ENCODE results near the gene IPCEF1. TPM values are rescaled to one million over a fixed set of nuclear protein-coding genes. Genes with fewer than 3 reads are reported as not detected.

Gene IPCEF1
- 1 to 10 TPM; 3.6 to 4.8 TPM for total RNA-seq
- 4.2 TPM for polyA plus RNA-seq (ENCODE audit: insufficient read depth, low read depth, low replicate concordance)
- long read RNA-seq, donor 1, result 0 reads
- long read RNA-seq, donor 2, result 0 reads

- no peaks in the 10 kb centered on the region for H3K9me3 ChIP-seq
- H3K4me1 ChIP-seq, result no peaks in the 10 kb centered on the region
- no peak for DNase-seq
- intact Hi-C loops (cut with DNase I; ENCODE audit: low total_unique reads), result no loop called here
- no peaks in the 10 kb centered on the region for H3K36me3 ChIP-seq (ENCODE audit: low read depth, missing control alignments)
- WGBS, 2 donors, result 76 to 82% methylated on average over 3 of the region's 3 CpGs
- no peak for TF ChIP-seq POLR2A (IDR thresholded peaks at IDR 0.05)
- no peak for TF ChIP-seq CTCF (IDR thresholded peaks at IDR 0.05)
- no peak within 1 kb of the TSS for H3K27ac ChIP-seq
- H3K4me3 ChIP-seq, result no peak within 1 kb of the TSS
- no peaks in the 10 kb centered on the region for H3K27me3 ChIP-seq
Measured at GRCh38 chr6:154356690-154357089, at the start of gene IPCEF1. TSS of gene IPCEF1 (minus strand) at chr6:154356803. CDS start at chr6:154265947, 90,856 bp downstream.

- H3K27ac ChIP-seq, result no peak overlapping the region
- no peak for TF ChIP-seq POLR2A (IDR thresholded peaks at IDR 0.05)
- no peak for TF ChIP-seq CTCF (IDR thresholded peaks at IDR 0.05)
- intact Hi-C loops (cut with DNase I; ENCODE audit: low total_unique reads), result no loop called here
- H3K27me3 ChIP-seq, result no peaks in the 10 kb centered on the region
- no peaks in the 10 kb centered on the region for H3K9me3 ChIP-seq
- H3K4me3 ChIP-seq, result no peak overlapping the region
- DNase-seq, result no peak
- no peaks in the 10 kb centered on the region for H3K36me3 ChIP-seq (ENCODE audit: low read depth, missing control alignments)
- peaks cover 17% of the 10 kb centered on the region for H3K4me1 ChIP-seq
- 89 to 92% methylated on average over 12 to 20 of the region's 20 CpGs for WGBS, 2 donors
Measured at GRCh38 chr6:154406301-154406700, 49.7 kb upstream of the IPCEF1 start.

- Histone ChIP-seq H3K9me3 (no peaks in the 10 kb centered on the region), H3K27ac (no peak overlapping the region), H3K4me1 (peaks cover 3% of the 10 kb centered on the region), H3K4me3 (no peak overlapping the region), H3K27me3 (no peaks in the 10 kb centered on the region), H3K36me3 (ENCODE audit: low read depth, missing control alignments) (no peaks in the 10 kb centered on the region)
- DNase-seq, result no peak
- no peak for TF ChIP-seq CTCF (IDR thresholded peaks at IDR 0.05)
- TF ChIP-seq POLR2A (IDR thresholded peaks at IDR 0.05), result no peak
- intact Hi-C loops (cut with DNase I; ENCODE audit: low total_unique reads), result no loop called here
- WGBS, 2 donors, result 76 to 85% methylated on average over 6 of the region's 6 CpGs
Measured at GRCh38 chr6:154404791-154405400, 48.3 kb upstream of the IPCEF1 start.

- peak; percentile 76 for DNase-seq
- no peaks in the 10 kb centered on the region for H3K27me3 ChIP-seq
- H3K27ac ChIP-seq, result no peak overlapping the region
- H3K36me3 ChIP-seq (ENCODE audit: low read depth, missing control alignments), result no peaks in the 10 kb centered on the region
- no peaks in the 10 kb centered on the region for H3K9me3 ChIP-seq
- 47 to 64% methylated on average over 4 of the region's 4 CpGs for WGBS, 2 donors
- no peaks in the 10 kb centered on the region for H3K4me1 ChIP-seq
- TF ChIP-seq POLR2A (IDR thresholded peaks at IDR 0.05) (no peak), CTCF (IDR thresholded peaks at IDR 0.05) (no peak)
- intact Hi-C loops (cut with DNase I; ENCODE audit: low total_unique reads), result no loop called here
- no peak overlapping the region for H3K4me3 ChIP-seq
Measured at GRCh38 chr6:154403788-154404187, 47.2 kb upstream of the IPCEF1 start.

Data from testis (tissue), 5 donors.